ENCODE data around the gene LDB2. TPM values are rescaled to one million over a fixed set of nuclear protein-coding genes. Genes with fewer than 3 reads are reported as not detected.
A peak's percentile ranks its signal among the peaks of the same experiment; 100 is the strongest.

The LDB2 gene
- total and polyA plus RNA-seq, 2 of the 8 experiments (the other 6 are each of a cell fraction or from before 2014, with no cell fraction given): 57.0 to 140 TPM

DNA sequence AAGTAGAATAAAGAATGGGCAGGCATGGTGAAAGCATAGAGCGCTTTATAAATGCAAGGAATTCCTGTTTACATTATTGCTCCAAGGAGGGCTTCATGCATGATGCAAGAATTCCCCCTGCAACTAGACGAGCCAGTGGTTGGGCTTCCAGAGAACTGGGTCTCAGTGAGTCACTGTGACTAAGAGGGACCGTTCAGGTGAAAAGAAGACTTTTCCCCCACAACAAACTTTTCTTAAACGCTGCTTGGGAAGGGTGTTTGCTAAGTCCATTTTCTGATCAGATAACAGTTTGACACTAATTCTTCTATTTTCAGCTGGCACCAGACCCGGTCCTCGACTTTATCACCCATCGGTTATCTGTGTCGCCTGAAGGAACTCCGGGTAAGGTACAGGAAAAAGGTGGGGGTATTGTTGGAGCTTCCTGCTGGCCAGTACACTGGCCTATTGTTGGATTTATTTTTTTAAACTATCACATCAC is 40.1 kb downstream of the LDB2 start:
- Histone ChIP-seq H2AK5ac (ENCODE audit: low read depth, low read length) (no peak overlapping the region), H3K9ac (replicated peaks in 1 of 4; ENCODE audit: extremely low read depth in 1 of 4, low read depth in 3 of 4, low read length in 3 of 4) (no peak overlapping the region), H3K23ac (ENCODE audit: insufficient read length) (no peak overlapping the region), H3K4me3 (ENCODE audit: extremely low read depth in 1 of 4, insufficient read depth in 2 of 4, low read depth in 3 of 4, low read length in 4 of 4) (no peak overlapping the region), H2BK20ac (ENCODE audit: low read length) (no peak overlapping the region), H2AFZ (ENCODE audit: low read length) (no peak overlapping the region), H3K14ac (ENCODE audit: insufficient read length) (no peak overlapping the region), H2BK120ac (replicated peaks; ENCODE audit: low read depth, low read length) (no peak overlapping the region), H3K36me3 (ENCODE audit: control insufficient read depth in 2 of 4, insufficient read depth in 4 of 4, low read length in 3 of 4) (no peaks in the 10 kb centered on the region), H3K4ac (replicated peaks; ENCODE audit: insufficient read length, low read depth, low read length) (no peak overlapping the region), H3K23me2 (ENCODE audit: low read depth, low read length) (no peaks in the 10 kb centered on the region), H4K5ac (ENCODE audit: insufficient read length, low read depth, low read length) (no peak overlapping the region), H3K27me3 (replicated peaks in 1 of 4; ENCODE audit: control insufficient read depth in 3 of 4, extremely low read depth in 1 of 4, insufficient read depth in 3 of 4, low read length in 3 of 4) (no peaks in the 10 kb centered on the region; a peak in 1 of 7 replicates), H3K56ac (replicated peaks; ENCODE audit: insufficient read length, low read depth, low read length) (no peak overlapping the region), H3K79me1 (ENCODE audit: low read depth, low read length) (peaks cover 7% of the 10 kb centered on the region; the same call in 1 of the 2 replicates), H3K27ac (ENCODE audit: low read depth, low read length) (no peak overlapping the region), H4K8ac (ENCODE audit: extremely low read depth, insufficient read depth, low read length) (no peak overlapping the region), H3K79me2 (ENCODE audit: control insufficient read depth in 1 of 2, insufficient read depth in 2 of 2, low read length in 2 of 2) (peaks cover 4 to 80% of the 10 kb centered on the region in 2 experiments; a peak in 2 of 4 replicates), H3K4me2 (ENCODE audit: insufficient read depth in 1 of 2, low read depth in 2 of 2, low read length in 2 of 2) (no peak overlapping the region), H4K91ac (replicated peaks; ENCODE audit: insufficient read length, low read length) (no peak overlapping the region), H2BK12ac (ENCODE audit: low read depth, low read length) (no peak overlapping the region), H3K18ac (ENCODE audit: extremely low read depth, low read length) (no peak overlapping the region), H4K20me1 (replicated peaks in 1 of 2; ENCODE audit: control insufficient read depth in 1 of 2, insufficient read depth in 2 of 2, low read length in 2 of 2) (no peaks in the 10 kb centered on the region), H3K9me3 (ENCODE audit: insufficient read depth in 2 of 2, low read depth in 1 of 2, low read length in 1 of 2) (no peaks in the 10 kb centered on the region), H3K4me1 (replicated peaks in 1 of 4; ENCODE audit: control insufficient read depth in 3 of 4, insufficient read depth in 4 of 4, low read length in 3 of 4) (peaks cover 0 to 16% (median 14%) of the 10 kb centered on the region in 4 experiments; a peak in 6 of 7 replicates), H2BK5ac (ENCODE audit: low read depth, low read length) (no peak overlapping the region; the same call in 1 of the 2 replicates), H2BK15ac (ENCODE audit: low read length) (no peak overlapping the region)
- TF ChIP-seq JUND (IDR thresholded peaks at IDR 0.05; ENCODE audit: low read length): peak; percentile 78
- peak; percentile 69; the same call in 1 of the 2 replicates for TF ChIP-seq CEBPB (IDR thresholded peaks at IDR 0.05; ENCODE audit: low read depth, low read length)
- no peak for TF ChIP-seq TCF12 (IDR thresholded peaks at IDR 0.05; ENCODE audit: low read depth, low read length)
- 86% methylated on average over 9 of the region's 9 CpGs; no CpG with 5 or more reads in 1 of the 2 experiments for WGBS, 2 experiments (ENCODE audit: extremely low coverage in 1 of 2, insufficient coverage in 1 of 2, insufficient read length in 1 of 2, insufficient replicate concordance in 2 of 2, low coverage in 1 of 2, low lambda C conversion rate in 2 of 2, missing lambda C conversion rate in 1 of 2)
- ChIA-PET CTCF (ENCODE audit: partially characterized antibody) (interaction anchor here (1.2 kb wide), 1 partner anchor 24 kb away, joined by 3 read pairs; no protein-coding TSS in a partner anchor), POLR2A (ENCODE audit: partially characterized antibody) (no interaction called here)
- no peak for FAIRE-seq
- peak in 1 of 2 experiments; percentile 34 for DNase-seq (ENCODE audit: low read depth in 1 of 2, low spot score in 2 of 2)

Data from H1 (cell line).